RKO (cell line): ENCODE data around the gene STN1.

Experiments used
- DNase-seq: peaks from one replicate; pipeline ENCODE4 v3.0.0-alpha.2; 2016; ENCODE audit warnings: low spot score

STN1 gene

DNA sequence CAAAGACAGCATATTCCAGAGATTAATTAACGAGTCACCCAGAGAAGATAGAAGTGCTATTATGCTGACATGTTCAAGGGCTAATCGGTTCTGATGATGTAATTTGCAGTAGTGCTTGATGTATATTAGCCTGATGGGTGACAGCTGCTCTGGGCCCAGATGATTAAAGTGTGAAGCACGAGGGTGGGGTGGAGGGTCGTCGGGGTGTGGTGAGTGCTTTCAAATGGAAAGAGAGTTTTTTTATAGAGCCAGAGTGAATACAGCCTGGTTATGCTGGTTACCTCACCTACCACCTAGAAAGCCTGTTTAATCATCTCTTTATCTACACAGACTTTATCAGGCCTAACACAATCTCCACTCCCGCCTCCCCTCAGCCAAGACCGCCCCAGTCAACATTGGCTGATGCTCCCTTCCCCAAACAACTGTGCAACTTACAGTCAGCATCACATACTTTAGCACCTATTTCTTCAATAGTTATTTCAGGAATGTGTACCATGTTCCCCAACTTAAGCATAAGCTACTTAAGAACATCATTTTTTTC is 11.5 kb upstream of the STN1 start:
- DNase-seq = no peak

DNA sequence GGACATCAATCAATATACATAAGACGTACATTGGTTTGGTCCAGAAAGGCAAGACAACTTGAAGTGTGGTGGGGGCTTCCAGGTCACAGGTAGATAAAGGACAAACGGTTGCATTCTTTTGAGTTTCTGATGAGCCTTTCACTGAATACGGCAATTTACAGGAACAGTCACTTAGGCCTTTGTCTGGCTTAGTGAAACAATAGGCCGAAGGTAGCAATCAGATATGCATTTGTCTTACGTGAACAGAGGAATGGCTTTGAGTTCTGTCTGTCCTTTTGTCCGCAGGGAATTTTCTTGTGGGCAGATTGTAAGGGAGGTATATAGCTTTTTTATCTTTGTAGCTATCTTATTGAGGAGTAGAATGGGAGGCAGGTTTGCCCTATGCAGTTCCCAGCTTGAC is 10.8 kb upstream of the STN1 start:
- no peak for DNase-seq

DNA sequence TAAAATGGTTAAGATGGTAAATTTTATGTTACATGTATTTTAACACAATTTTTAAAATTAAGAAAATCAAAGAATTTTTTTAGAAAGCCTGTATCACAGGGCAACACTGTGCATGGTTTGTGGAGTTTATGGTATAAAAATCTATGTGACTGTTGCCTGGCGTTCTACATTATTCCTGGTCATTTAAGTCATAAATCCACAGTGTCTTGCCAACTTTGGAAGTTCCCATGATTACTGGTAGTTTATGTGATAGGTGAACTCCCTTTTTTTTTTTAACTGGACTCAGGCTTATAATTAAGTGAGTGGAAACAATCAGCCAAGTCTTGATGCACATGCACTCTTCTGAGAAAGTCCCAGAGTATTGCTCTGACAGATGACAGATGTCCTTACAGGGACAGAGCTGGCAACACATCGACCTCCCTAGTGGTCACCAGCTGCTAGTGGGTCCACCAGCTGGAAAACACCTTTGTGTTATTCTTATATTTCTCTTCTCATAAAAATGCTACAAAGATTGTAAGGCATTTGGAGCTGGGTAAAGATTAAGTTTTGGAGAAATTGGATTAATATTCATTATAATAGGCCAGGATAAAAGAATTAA is 8.8 kb upstream of the STN1 start:
- DNase-seq = no peak

DNA sequence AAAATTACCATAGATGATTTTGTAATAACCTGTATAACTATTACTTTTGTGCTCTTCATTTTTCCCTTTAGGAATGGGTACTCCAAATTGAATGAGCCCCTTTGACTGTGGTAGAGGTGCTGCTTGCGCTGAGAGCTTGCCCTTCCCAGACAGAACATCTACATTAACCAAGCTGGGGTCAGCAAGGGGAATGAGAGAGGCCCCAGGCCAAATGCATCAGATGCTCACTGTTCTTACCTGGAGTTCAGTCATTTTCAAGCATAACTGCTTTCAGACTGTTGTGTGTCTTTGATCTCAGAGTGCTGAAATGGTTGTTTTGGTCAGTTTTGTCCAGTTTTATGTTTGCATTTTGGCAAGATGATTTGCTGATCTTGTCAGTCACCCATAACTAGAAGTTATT is 7.6 kb upstream of the STN1 start:
- DNase-seq = no peak

DNA sequence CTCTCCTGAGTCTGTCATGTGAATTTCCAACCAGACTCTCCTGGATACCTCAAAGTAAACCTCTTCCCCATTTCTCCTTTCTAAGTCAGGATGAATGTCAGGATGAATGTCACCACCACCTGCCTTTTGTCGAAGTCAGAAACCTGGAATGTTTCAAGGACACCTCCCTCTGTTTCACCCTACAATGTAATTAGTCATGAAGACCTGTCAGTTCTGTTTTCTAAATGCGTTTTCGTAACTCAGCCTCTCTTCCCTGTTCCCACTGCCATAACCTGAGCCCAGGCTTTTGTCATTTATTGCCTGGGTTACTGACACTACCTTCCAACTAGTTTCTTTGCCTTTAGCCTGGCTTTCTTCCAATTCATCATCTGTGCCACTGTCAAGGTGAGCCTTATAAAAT is 5.5 kb upstream of the STN1 start:
- DNase-seq = no peak

DNA sequence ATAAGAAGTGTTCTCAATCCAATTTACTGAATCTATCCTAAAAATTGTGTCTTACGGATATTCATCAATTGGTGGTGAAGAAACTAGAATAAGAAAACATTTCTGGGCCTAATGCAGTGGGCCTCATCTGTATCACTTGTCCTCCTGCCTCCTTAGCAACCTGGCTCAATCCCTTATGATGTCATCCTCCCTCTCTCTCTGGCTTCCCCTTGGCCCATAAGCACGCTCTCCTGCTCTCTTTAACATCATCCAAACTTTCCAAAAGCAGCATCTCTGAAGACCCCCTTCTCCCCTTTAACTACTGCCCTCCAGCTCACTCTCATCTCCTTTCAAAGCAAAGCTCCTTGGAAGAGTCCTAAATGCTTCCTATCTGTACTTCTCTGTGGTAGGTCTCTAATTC is 4.7 kb upstream of the STN1 start:
- no peak for DNase-seq

DNA sequence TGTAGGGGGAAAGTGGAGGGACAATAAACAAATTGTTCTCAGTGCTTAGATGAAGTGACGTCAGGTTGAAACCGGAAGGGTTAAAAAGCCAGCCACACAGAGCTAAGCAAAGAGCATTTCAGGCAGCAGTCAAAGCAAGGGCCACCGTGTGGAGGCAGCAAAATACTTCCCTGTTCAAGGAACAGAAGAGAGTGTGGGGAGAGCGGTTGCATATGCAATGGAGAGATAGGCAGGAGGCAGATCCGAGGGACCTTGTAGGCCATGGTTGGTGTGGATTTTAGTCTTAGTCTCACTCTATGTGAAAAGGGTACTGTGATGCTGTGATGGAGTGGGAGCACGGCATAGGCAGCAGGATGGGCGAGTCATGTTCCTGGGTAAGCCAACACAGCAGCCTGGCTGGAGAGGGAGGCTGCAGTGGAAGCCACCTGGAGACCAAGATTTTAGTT is 3.8 kb upstream of the STN1 start:
- peak; percentile 15 for DNase-seq

DNA sequence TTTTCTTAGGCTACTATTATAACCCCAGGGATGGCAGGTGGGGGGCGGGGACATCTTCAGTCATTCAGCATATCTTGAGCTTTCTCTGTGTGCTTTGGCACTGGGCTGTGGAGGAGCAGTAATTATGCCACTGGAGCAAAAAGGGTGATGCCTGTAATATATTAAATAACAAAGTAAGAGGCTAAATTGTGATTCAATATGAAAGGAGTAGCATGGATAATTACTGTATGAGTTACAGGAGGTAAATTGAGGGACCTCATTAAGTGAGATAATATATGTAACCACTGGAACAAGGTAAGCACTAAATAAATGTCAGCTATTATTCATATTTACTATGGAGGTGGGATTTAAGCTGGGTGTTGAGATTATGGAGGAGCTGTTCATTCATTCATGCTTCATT is 3.3 kb upstream of the STN1 start:
- DNase-seq = no peak

DNA sequence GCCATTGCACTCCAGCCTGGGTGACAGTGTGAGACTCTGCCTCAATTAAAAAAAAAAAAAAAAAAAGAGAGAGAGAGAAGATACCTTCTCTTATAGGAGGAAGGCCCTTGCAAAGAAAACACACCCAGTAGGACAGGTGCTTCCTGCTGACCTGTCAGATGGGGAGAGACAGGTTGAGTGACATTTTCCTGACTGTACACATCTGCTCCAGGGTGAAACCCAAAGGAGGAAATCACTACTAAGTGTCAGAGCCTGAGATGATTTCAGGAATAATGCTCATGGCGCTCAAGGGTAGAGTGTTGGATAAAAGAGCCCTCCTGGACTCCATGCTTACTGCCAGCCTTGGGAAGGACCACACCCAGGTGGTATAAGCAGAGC is 1.7 kb upstream of the STN1 start:
- DNase-seq = no peak

DNA sequence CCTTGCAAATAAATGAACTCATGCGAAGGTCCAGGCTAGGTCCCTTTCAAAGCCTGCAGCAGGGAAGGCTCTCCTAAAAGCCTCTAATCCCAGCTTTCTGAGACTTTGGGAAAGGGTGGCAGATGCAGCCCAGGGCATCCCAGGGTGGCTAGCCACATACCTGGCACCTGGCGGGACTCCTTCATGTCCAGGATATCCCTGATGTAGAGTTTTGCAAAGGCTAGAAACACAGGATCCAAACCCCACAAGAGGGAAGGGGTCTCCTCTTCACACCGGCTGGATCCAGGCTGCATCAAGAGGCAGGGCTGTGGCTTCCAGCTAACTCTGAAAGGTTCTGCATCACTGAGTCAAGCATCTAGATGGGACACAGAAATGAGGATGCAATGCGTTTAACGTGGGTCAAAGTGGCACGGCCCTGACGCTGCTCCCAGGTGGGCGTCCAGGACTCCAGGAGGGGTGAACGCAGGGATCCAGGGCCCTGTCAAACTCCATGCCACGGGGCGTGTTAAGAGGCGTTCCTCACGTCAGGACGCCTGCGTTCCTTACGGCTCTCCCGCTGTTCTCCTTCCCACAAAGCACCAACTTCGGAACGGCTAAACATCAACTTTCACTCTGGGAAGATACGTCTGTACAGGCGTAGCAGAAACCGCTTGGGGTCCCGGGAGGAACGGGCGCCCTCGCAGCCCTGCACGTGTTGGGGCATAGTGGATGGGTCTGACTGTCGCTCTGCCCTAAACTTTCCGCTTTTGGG is 507 bp downstream of the STN1 start:
- peak; percentile 68 for DNase-seq

DNA sequence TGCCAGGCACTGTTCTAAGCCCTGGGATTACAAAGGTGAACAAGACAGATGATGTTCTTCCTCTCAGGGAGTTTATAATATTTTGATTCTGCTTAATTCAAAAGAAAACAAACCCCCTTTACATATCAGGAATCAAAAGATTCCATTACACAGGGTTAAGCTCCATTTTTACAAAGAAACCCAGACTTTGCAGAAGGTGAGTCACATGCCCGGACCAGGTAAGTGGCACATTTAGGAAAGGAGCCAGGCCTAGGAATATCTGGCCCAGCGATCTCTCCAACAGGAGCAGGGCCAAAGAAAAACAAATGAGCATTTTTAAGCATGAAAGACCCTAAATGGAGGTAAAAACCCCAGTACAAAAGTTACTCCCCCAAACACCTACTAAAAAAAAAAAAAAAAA is 1.1 kb downstream of the STN1 start:
- DNase-seq = no peak

DNA sequence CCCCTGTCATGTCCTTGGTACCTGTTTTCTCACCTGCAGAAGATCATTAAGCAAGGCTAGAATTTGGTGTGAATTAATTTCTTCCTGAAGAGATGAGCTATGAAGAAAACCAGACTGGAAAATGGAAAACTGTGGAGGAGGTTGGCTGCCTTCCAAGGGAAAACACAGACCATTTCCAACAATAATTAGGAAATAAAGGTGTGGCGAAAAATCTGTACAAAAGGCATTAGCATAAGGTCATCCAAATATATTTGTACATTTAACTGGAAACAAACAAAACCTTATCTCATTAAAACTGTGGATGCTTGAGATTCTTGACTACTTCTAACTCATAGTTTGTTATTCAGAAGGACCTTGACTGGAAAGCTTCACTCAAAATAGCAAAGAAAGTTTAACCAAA is 1.7 kb downstream of the STN1 start:
- no peak for DNase-seq

DNA sequence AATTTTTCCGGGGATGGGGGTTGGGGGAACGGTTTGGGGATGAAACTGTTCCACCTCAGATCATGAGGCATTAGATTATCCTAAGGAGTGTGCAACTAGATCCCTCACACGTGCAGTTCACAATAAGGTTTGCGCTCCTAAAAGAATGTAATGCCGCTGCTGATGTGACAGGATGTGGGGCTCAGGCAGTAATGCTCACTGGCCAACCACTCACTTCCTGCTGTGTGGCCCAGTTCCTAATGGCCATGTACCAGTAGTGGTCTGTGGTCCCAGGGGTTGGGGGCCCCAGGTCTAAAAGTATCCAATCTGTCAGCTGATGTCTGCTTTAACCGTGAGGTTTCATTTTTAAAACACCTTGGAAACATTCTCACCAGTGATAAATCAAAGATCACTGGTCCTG is 2.2 kb downstream of the STN1 start:
- no peak for DNase-seq

DNA sequence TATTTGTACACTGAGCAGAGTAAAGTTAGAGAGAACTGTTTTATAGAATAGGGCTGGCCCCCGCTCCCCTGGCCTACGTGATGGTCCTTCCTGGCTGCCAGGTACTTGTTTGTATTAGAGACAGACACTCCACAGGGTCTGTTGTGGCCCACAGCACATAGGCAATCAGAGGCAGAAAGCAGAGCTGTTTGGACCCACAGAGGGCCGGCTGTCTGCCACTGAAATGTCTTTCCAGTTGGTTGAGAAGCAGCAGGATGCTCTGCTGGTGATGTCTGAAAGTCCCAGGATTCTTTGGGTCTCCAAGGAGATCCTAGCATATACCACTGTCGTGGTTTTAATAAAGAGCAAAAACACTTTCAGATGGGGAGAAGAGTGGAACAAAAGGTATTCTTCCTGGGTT is 5.2 kb downstream of the STN1 start:
- no peak for DNase-seq

DNA sequence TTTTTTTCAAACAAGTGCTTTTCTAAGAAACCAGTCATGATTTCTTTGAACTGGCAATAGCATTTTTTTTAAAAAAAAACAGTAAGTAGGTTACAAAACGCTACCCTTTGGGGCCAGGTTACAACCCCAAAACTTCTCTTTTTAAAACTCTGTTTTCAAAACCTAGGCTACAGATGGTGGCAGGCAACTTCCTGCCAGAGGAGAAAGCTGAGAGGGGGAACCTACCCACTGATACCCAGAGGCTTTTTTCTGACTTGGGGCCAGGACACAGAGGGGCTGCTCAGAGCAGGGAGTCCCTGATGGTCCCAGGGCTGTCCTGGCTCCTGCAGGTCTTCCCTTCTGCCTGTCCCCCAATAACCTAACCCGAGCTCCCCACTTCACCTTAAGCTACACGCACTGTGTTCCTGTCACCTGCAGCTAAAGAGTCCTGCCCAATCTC is 6.9 kb downstream of the STN1 start:
- no peak for DNase-seq

DNA sequence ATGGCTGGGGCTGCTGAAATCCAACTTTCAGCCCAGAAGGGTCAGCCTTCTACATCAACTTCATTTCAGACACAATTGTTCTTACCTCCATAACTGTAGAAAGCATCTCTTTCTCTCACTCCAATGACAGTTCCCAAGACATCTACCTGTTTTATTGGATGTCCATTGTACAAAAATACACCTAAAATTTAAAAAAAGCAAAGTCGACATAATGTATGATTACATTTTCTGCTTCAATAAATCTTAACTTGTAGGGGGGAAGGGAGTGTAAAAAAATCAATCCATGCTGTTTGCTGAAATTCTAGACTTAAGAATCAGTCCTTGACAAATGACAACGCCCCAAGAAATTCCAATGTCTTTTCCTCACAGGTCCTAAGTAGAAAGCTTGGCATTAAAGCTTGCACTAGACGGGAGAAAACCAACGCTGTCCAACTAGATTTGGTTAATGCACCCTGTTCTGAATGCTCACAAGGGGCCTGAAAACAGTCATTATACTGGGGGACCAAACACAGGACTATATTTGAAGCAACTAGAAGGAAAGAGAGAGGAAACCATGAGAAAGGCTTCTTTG is 7.5 kb downstream of the STN1 start:
- DNase-seq = no peak

DNA sequence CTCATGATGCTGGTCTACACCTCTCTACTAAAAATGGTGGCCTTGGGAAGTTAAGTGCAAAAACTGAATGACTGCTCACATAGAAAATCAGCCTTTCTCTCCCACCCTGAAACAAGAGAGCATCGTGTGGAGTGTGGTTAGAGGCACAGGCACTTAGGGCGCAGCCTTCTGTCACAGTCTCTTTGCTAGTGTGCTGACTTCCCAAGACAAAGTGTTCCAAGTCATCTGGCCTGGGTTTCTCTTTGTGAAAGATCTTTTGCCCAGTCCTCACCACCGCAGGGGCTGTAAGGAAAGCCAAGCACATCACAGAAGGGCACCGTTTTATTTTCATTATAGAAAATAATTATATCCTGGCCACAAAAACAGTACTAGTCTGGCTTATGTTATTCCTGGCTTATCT is 12.5 kb downstream of the STN1 start:
- DNase-seq = no peak

DNA sequence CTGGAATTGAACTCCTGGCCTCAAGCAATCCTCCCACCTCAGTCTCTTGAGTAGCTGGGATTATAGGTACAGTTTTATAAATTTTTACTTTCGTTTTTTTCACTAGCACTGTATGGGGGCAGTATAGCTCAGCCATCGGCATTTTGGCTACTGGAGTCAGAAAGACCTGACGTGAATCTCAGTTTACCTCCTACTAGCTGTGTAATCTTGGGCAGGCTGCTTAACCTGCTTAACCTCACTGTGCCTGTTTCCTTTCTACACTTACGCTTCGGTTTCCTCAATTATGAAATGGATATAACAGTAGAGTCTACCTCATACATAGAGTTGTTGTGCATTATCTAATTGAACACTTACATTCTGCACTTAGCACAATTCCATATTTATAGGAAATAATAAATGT is 16.7 kb downstream of the STN1 start:
- no peak for DNase-seq

DNA sequence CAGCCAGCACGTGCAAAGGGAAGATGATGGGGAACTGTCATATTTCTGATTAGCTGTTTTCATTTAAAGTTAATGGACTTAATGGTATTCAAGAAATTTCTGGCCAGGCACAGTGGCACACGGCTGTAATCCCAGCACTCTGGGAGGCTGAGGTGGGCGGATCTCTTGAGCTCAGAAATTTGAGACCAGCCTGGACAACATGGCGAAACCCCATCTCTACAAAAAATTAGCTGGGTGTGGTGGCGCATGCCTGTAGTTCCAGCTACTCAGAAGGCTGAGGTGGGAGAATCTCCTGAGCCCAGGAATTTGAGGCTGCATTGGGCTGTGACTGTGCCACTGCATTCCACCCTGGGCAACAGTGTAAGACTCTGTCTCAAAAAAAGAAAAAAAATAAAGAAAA is 18.7 kb downstream of the STN1 start:
- DNase-seq = no peak

DNA sequence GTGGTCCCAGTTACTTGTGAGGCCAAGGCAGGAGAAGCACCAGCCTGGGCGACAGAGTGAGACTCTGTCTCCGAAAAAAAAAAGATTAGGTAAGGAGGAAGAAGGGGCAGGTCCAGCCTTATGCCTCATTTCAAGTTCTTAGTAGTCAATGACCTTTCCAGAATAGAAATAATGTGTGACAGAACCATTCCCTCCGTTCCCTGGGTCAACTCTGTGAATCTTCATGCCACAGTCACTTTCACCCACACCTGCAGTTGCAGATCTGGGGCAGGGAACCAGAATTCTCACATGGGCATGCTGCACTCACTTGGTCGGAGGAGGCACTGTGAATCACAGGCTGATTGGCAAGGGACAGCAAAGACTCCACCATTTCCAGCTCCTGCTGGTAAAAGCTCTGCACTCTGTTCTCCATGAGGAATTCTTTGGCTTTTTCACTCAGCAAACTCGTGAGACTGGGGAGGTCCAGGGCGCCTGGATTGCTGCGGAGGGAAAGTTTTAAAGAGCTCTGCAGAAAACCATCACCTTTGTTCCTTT is 20.7 kb downstream of the STN1 start:
- no peak for DNase-seq

DNA sequence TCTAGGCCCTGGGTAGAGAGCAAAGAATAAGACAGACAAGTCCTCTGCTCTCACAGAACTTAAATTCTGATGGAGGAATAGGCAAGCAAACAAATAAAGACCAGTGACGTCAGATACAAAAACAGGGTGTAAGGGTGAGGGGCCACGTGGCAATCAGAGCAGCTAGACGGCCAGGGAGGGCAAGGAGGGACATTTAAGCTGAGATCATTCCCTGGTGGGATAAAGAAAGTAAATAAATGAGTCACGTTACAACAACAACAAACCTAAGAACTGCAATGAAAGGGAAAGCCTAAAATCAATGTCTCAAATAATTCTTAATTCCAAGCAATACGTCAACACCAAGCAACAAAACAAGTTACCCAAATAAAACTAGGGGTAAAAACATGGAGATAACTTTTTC is 21.8 kb downstream of the STN1 start:
- no peak for DNase-seq

DNA sequence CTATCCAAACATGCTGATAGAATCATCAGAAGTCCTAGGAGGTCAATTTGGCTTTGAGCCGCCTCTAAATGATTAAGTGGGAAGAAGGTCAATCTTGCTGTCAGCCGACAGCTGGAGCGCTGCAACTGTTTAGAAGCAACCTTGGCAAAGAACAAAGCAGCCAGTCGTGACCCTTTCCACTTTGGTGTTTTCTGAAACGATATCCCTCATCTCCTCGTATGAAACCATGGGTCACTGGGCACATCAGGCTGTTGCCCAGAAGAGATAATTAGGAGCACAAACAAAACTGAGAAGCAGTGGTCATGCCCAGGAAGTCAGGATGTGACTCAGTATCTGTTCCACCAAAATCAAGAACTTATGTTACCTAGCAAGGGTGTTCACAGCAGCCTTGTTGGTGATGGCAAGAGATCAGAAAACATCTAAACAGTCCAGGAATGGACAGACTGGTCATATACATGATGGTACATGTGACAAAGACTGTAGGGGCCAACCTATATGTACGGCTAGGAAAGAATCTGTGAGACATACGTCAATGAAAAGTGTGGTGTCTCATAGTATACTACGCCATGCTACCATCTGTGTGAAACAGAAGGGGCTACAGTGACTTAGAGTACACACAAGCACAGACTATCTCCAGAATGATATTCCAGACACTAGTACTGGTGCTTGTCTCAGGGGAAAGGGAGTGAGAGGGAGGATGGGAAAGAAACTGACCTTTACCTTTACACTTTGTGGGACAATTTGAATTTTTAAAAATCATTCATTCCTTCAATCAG is 22.4 kb downstream of the STN1 start:
- no peak for DNase-seq
